H1 (cell line): ENCODE data around the gene NPHP4. TPM values are rescaled to one million over a fixed set of nuclear protein-coding genes. Genes with fewer than 3 reads are reported as not detected.

Source experiments
- CTCF ChIA-PET: fragments of 300-600 bp; sonication (Branson Sonifier 250); formaldehyde crosslinking; loops from one replicate; lab custom pipeline; 2021; ENCODE audit not compliant: partially characterized antibody; lab: Charles Lee
- POLR2A ChIA-PET: fragments of 300-600 bp; sonication (Branson Sonifier 250); formaldehyde crosslinking; loops from one replicate; lab custom pipeline; 2021; ENCODE audit warnings: inconsistent platforms; ENCODE audit not compliant: partially characterized antibody; lab: Charles Lee
- DNase-seq, 2 experiments: peaks; one replicate each; pipeline versions ENCODE4 v3.0.0 to v3.0.0-alpha.2; 2010 to 2022; ENCODE audit warnings: low spot score in 2 of 2, low read depth in 1 of 2, mixed read lengths in 1 of 2
- FAIRE-seq: peaks from 2 replicates; lab custom pipeline; 2011; peaks lifted over from hg19 to GRCh38; lab: Jason Lieb, UNC
- H2AFZ ChIP-seq: 2 replicates; pipeline ENCODE4 v1.8.1; 2012; ENCODE audit warnings: low read length, inconsistent platforms
- H2AK5ac ChIP-seq: 2 replicates; pipeline ENCODE4 v1.6.1; 2013; ENCODE audit warnings: low read depth, low read length
- H2BK120ac ChIP-seq: replicated peaks from 2 replicates; pipeline ENCODE3; 2013; ENCODE audit warnings: low read depth, low read length, inconsistent platforms
- H2BK12ac ChIP-seq: 2 replicates; pipeline ENCODE4 v1.6.1; 2013; ENCODE audit warnings: low read depth, low read length
- H2BK15ac ChIP-seq: 2 replicates; pipeline ENCODE4 v1.6.1; 2013; ENCODE audit warnings: low read length
- H2BK20ac ChIP-seq: 2 replicates; pipeline ENCODE4 v1.6.1; 2013; ENCODE audit warnings: low read length
- H2BK5ac ChIP-seq: 2 replicates; pipeline ENCODE4 v1.6.1; 2013; ENCODE audit warnings: low read depth, low read length
- H3K14ac ChIP-seq: 2 replicates; pipeline ENCODE4 v1.6.1; 2013; ENCODE audit warnings: inconsistent platforms; ENCODE audit not compliant: insufficient read length
- H3K18ac ChIP-seq: 2 replicates; pipeline ENCODE4 v1.6.1; 2013; ENCODE audit warnings: low read length; ENCODE audit errors: extremely low read depth
- H3K23ac ChIP-seq: 2 replicates; pipeline ENCODE4 v1.6.1; 2013; ENCODE audit warnings: inconsistent platforms; ENCODE audit not compliant: insufficient read length
- H3K23me2 ChIP-seq: 2 replicates; pipeline ENCODE4 v1.6.1; 2013; ENCODE audit warnings: low read depth, low read length
- H3K27ac ChIP-seq: 2 replicates; pipeline ENCODE4 v1.6.1; 2011; ENCODE audit warnings: low read depth, low read length, inconsistent platforms
- H3K27me3 ChIP-seq, 4 experiments: replicated peaks in 1 of 4; 1 replicate in 1 of 4; 2 replicates in 3 of 4; pipeline versions ENCODE4 v1.6.1 to v1.8.1; 2011 to 2013; ENCODE audit warnings: low read length in 3 of 4, mild to moderate bottlenecking in 3 of 4, inconsistent platforms in 2 of 4, mixed read lengths in 2 of 4, moderate library complexity in 1 of 4; ENCODE audit not compliant: control insufficient read depth in 3 of 4, insufficient read depth in 3 of 4; ENCODE audit errors: extremely low read depth in 1 of 4
- H3K36me3 ChIP-seq, 4 experiments: 2 replicates each; pipeline versions ENCODE4 v1.6.1 to v1.8.1; 2011 to 2013; ENCODE audit warnings: mild to moderate bottlenecking in 4 of 4, low read length in 3 of 4, moderate library complexity in 2 of 4, control low read depth in 1 of 4, inconsistent platforms in 1 of 4; ENCODE audit not compliant: insufficient read depth in 4 of 4, control insufficient read depth in 2 of 4
- H3K4ac ChIP-seq: replicated peaks from 2 replicates; pipeline ENCODE3; 2013; ENCODE audit warnings: low read length, low read depth, mixed read lengths, inconsistent platforms; ENCODE audit not compliant: insufficient read length
- H3K4me1 ChIP-seq, 4 experiments: replicated peaks in 1 of 4; 1 replicate in 1 of 4; 2 replicates in 3 of 4; pipeline versions ENCODE4 v1.6.1 to v1.8.1; 2011 to 2013; ENCODE audit warnings: low read length in 3 of 4, inconsistent platforms in 2 of 4, mixed read lengths in 1 of 4; ENCODE audit not compliant: insufficient read depth in 4 of 4, control insufficient read depth in 3 of 4
- H3K4me2 ChIP-seq, 2 experiments: 2 replicates each; pipeline versions ENCODE4 v1.6.1 to v1.8.1; 2011 to 2013; ENCODE audit warnings: low read depth in 2 of 2, low read length in 2 of 2, control low read depth in 1 of 2, inconsistent platforms in 1 of 2, mild to moderate bottlenecking in 1 of 2; ENCODE audit not compliant: insufficient read depth in 1 of 2
- H3K4me3 ChIP-seq, 4 experiments: fragments of 200-600, 300-600 bp in 1 of 4; sonication (generic), shearing (Covaris generic), sonication (Bioruptor Twin) in 1 of 4; 2 replicates each; pipeline versions ENCODE4 v1.5.1 to v1.8.1; 2011 to 2016; ENCODE audit warnings: low read length in 4 of 4, low read depth in 3 of 4, control low read depth in 2 of 4, inconsistent platforms in 2 of 4, mild to moderate bottlenecking in 2 of 4, mixed read lengths in 1 of 4, moderate library complexity in 1 of 4; ENCODE audit not compliant: insufficient read depth in 2 of 4; ENCODE audit errors: extremely low read depth in 1 of 4
- H3K56ac ChIP-seq: replicated peaks from 2 replicates; pipeline ENCODE3; 2013; ENCODE audit warnings: low read depth, mild to moderate bottlenecking, mixed read lengths, low read length, inconsistent platforms; ENCODE audit not compliant: insufficient read length
- H3K79me1 ChIP-seq: 2 replicates; pipeline ENCODE4 v1.6.1; 2013; ENCODE audit warnings: low read depth, low read length, control low read depth
- H3K79me2 ChIP-seq, 2 experiments: 2 replicates each; pipeline versions ENCODE4 v1.6.1 to v1.8.1; 2012 to 2013; ENCODE audit warnings: low read length in 2 of 2, mild to moderate bottlenecking in 2 of 2, inconsistent platforms in 1 of 2; ENCODE audit not compliant: insufficient read depth in 2 of 2, control insufficient read depth in 1 of 2
- H3K9ac ChIP-seq, 4 experiments: replicated peaks in 1 of 4; 1 replicate in 1 of 4; 2 replicates in 3 of 4; pipeline versions ENCODE4 v1.6.1 to v1.8.1; 2011 to 2013; ENCODE audit warnings: low read depth in 3 of 4, low read length in 3 of 4, control low read depth in 2 of 4, mild to moderate bottlenecking in 2 of 4, moderate library complexity in 2 of 4, inconsistent platforms in 1 of 4; ENCODE audit errors: extremely low read depth in 1 of 4
- H3K9me3 ChIP-seq, 2 experiments: 2 replicates each; pipeline versions ENCODE4 v1.6.1 to v1.8.1; 2012 to 2013; ENCODE audit warnings: mild to moderate bottlenecking in 2 of 2, moderate library complexity in 2 of 2, control low read depth in 1 of 2, inconsistent platforms in 1 of 2, low read depth in 1 of 2, low read length in 1 of 2, mixed read lengths in 1 of 2; ENCODE audit not compliant: insufficient read depth in 2 of 2
- H4K20me1 ChIP-seq, 2 experiments: replicated peaks in 1 of 2; 2 replicates each; pipeline versions ENCODE3 to v1.8.1; 2011 to 2013; ENCODE audit warnings: inconsistent platforms in 2 of 2, low read length in 2 of 2, mild to moderate bottlenecking in 1 of 2; ENCODE audit not compliant: insufficient read depth in 2 of 2, control insufficient read depth in 1 of 2
- H4K5ac ChIP-seq: 2 replicates; pipeline ENCODE4 v1.6.1; 2013; ENCODE audit warnings: low read length, low read depth, mixed read lengths, inconsistent platforms; ENCODE audit not compliant: insufficient read length
- H4K8ac ChIP-seq: 2 replicates; pipeline ENCODE4 v1.8.0; 2013; ENCODE audit warnings: mild to moderate bottlenecking, moderate library complexity, low read length, inconsistent platforms; ENCODE audit not compliant: insufficient read depth; ENCODE audit errors: extremely low read depth
- H4K91ac ChIP-seq: replicated peaks from 2 replicates; pipeline ENCODE3; 2013; ENCODE audit warnings: low read length, mixed read lengths, inconsistent platforms; ENCODE audit not compliant: insufficient read length
- CBX5 ChIP-seq: fragments of 300-800, 300-1000 bp; sonication (generic); IDR thresholded peaks from 2 replicates; pipeline ENCODE4 v1.7.1; 2016; ENCODE audit warnings: antibody characterized with exemption, low read length, low read depth
- EGR1 ChIP-seq: IDR thresholded peaks from 2 replicates; pipeline ENCODE4 v1.6.1; 2011; ENCODE audit warnings: low read depth, low read length, borderline replicate concordance
- TEAD4 ChIP-seq: IDR thresholded peaks from 2 replicates; pipeline ENCODE4 v1.6.1; 2012; ENCODE audit warnings: low read depth, low read length, inconsistent platforms, mixed read lengths
- ZNF274 ChIP-seq: IDR thresholded peaks from 2 replicates; pipeline ENCODE4 v1.7.0; 2012; ENCODE audit warnings: low read length, borderline replicate concordance; ENCODE audit errors: extremely low read depth
- whole genome bisulfite sequencing, 2 experiments: shearing (Covaris generic) in 1 of 2; methylation state at CpG; one replicate each; pipeline versions ENCODE4 v1.1.6 to v1.1.7; 2013 to 2015; ENCODE audit warnings: low lambda C conversion rate in 2 of 2, mixed read lengths in 2 of 2, inconsistent platforms in 1 of 2, low coverage in 1 of 2, missing lambda C conversion rate in 1 of 2; ENCODE audit not compliant: insufficient replicate concordance in 2 of 2, insufficient coverage in 1 of 2, insufficient read length in 1 of 2; ENCODE audit errors: extremely low coverage in 1 of 2, missing lambda C conversion rate in 1 of 2; 5-methylcytosine and 5-hydroxymethylcytosine counted together
- polyA plus RNA-seq, 7 experiments: library from polyadenylated mRNA; depleted of rRNA in 3 of 7; stranded (reverse) in 5 of 7; unstranded in 2 of 7; fragments of >200 nt in 5 of 7; fragments of 200-250 nt in 2 of 7; gene quantifications; 1 replicate in 5 of 7; 2 replicates in 1 of 7; 4 replicates in 1 of 7; pipeline versions ENCODE4 v1.2.1 to v1.2.3, GENCODE V29; 2011 to 2013; ENCODE audit warnings: missing spikeins in 2 of 7, mixed read lengths in 2 of 7
- total RNA-seq: library from RNA; stranded (reverse); fragmentation: NEBNext Ultra II Directional; extraction: Animal tissue kit (Norgen Biotek cat#: 25700); gene quantifications from 2 replicates; pipeline ENCODE4 v1.2.1, GENCODE V29; 2021

NPHP4 gene
- total and polyA plus RNA-seq, 2 of the 8 experiments (the other 6 are each of a cell fraction or from before 2014, with no cell fraction given), result 5.8 to 14.0 TPM

- H3K36me3 ChIP-seq, result peaks cover 0 to 8% (median 0%) of the 10 kb centered on the region in 4 experiments; a peak in 1 of 8 replicates
- no peak overlapping the region for H3K14ac ChIP-seq
- no peaks in the 10 kb centered on the region for H3K79me2 ChIP-seq
- no peak overlapping the region for H3K9ac ChIP-seq
- no peak overlapping the region for H2BK120ac ChIP-seq
- H3K56ac ChIP-seq, result no peak overlapping the region
- peaks cover 0 to 12% of the 10 kb centered on the region in 2 experiments for H4K20me1 ChIP-seq
- H3K4me1 ChIP-seq, result peaks cover 0 to 2% (median 0%) of the 10 kb centered on the region in 4 experiments; a peak in 2 of 7 replicates
- no peak overlapping the region for H3K4ac ChIP-seq
- peaks cover 8 to 10% of the 10 kb centered on the region in 2 experiments; a peak in 3 of 4 replicates for H3K9me3 ChIP-seq
- CTCF ChIA-PET, result interaction anchor here (0.9 to 2.1 kb wide), 4 partner anchors 11 to 356 kb away, joined by 3 to 9 read pairs (median 4); no protein-coding TSS in a partner anchor
- H3K27ac ChIP-seq, result no peak overlapping the region
- 78% methylated on average over 7 of the region's 7 CpGs; no CpG with 5 or more reads in 1 of the 2 experiments for WGBS, 2 experiments
- H3K18ac ChIP-seq, result no peak overlapping the region
- H2BK5ac ChIP-seq, result no peak overlapping the region
- no peaks in the 10 kb centered on the region; a peak in 1 of 7 replicates for H3K27me3 ChIP-seq
- no peak overlapping the region for H3K4me3 ChIP-seq
- H3K23me2 ChIP-seq, result peaks cover 5% of the 10 kb centered on the region; the same call in 1 of the 2 replicates
- no peak overlapping the region for H2BK12ac ChIP-seq
- POLR2A ChIA-PET, result no interaction called here
- no peak overlapping the region for H4K8ac ChIP-seq
- no peak overlapping the region for H4K5ac ChIP-seq
- H3K4me2 ChIP-seq, result no peak overlapping the region
- DNase-seq (no peak), FAIRE-seq (no peak)
- no peak overlapping the region for H2BK15ac ChIP-seq
- H2AK5ac ChIP-seq, result no peak overlapping the region
- H2AFZ ChIP-seq, result no peak overlapping the region
- H2BK20ac ChIP-seq, result no peak overlapping the region
- H3K79me1 ChIP-seq, result no peaks in the 10 kb centered on the region
- TF ChIP-seq CBX5 (no peak), TEAD4 (no peak), EGR1 (no peak), ZNF274 (no peak)
- no peak overlapping the region for H4K91ac ChIP-seq
- H3K23ac ChIP-seq, result no peak overlapping the region
Observed at GRCh38 chr1:5865774-5866173, 126.5 kb downstream of the NPHP4 start.
